Lower lobe of right lung (tissue), 2 donors: ENCODE measurements around the gene ATG16L1. TPM values are rescaled to one million over a fixed set of nuclear protein-coding genes. Genes with fewer than 3 reads are reported as not detected.

Experiments used
- ATAC-seq, 2 donors: fragments of 200-7000 bp; cut with Tn5 transposase; one replicate each; pipeline ENCODE4 v1.9.1; 2020 to 2022; ENCODE audit warnings: mild to moderate bottlenecking in 2 of 2, moderate library complexity in 2 of 2
- DNase-seq: peaks from one replicate; pipeline ENCODE4 v3.0.0-alpha.2; 2020
- H3K27ac ChIP-seq: fragments of 200-600 bp; one replicate; pipeline ENCODE4 v1.8.0; 2022
- H3K27me3 ChIP-seq: fragments of 200-600 bp; one replicate; pipeline ENCODE4 v1.8.0; 2022; ENCODE audit warnings: low read depth
- H3K36me3 ChIP-seq: fragments of 200-600 bp; one replicate; pipeline ENCODE4 v1.8.0; 2022; ENCODE audit warnings: mild to moderate bottlenecking
- H3K4me1 ChIP-seq: fragments of 200-600 bp; one replicate; pipeline ENCODE4 v1.8.0; 2022
- H3K4me3 ChIP-seq: fragments of 200-600 bp; one replicate; pipeline ENCODE4 v1.8.0; 2022; ENCODE audit warnings: mild to moderate bottlenecking
- H3K9me3 ChIP-seq: fragments of 200-600 bp; one replicate; pipeline ENCODE4 v1.8.0; 2022
- CTCF ChIP-seq: fragments of 200-600 bp; IDR thresholded peaks from one replicate; pipeline ENCODE4 v1.8.0; 2022; ENCODE audit warnings: antibody characterized with exemption, mild to moderate bottlenecking
- intact Hi-C: fragments of 100-400 bp; cut with DNase I; formaldehyde crosslinking; loops from one replicate; pipeline ENCODE4 v1.11.0; 2022
- long read RNA-seq: library from polyadenylated mRNA; unstranded; transcript quantifications from one replicate; pipeline ENCODE4 v2.0.0, GENCODE V29; 2021
- total RNA-seq: library from RNA; stranded (reverse); fragmentation: NEBNext Ultra II Directional; extraction: Animal tissue kit (Norgen Biotek cat#: 25700); gene quantifications from one replicate; pipeline ENCODE4 v1.2.1, GENCODE V29; 2021
- donor health status: DM: no; HTN: yes; CAD: no; lungs with severe emphysema.

The ATG16L1 gene
- 21.4 TPM for total RNA-seq
- long read RNA-seq, transcript ATG16L1-203 (18 exons, 3,405 nt): major isoform, 11 of 31 reads
- long read RNA-seq, partial matches to known transcripts: 1 of 31 reads
- long read RNA-seq, other reads (novel, unspliced or antisense): 13 of 31 reads

- TF ChIP-seq CTCF: peak; percentile 98
- H3K4me1 ChIP-seq: peaks cover 31% of the 10 kb centered on the region
- intact Hi-C loops: loop anchor here (10.0 kb wide), 1 partner anchor 397 kb away; no protein-coding TSS in a partner anchor
Measured at GRCh38 chr2:233251306-233252116, at the start of gene ATG16L1. ATG16L1 (plus strand) TSS chr2:233251673; CDS start chr2:233251828, 155 bp downstream.

GRCh38 chr2:233202531-233202944 lies 48.9 kb upstream of the ATG16L1 start:
- TF ChIP-seq CTCF: no peak
- no peaks in the 10 kb centered on the region for H3K4me1 ChIP-seq
- H3K9me3 ChIP-seq: no peaks in the 10 kb centered on the region
- no peak overlapping the region for H3K4me3 ChIP-seq
- peaks cover 51% of the 10 kb centered on the region for H3K36me3 ChIP-seq
- H3K27ac ChIP-seq: no peak overlapping the region
- intact Hi-C loops: no loop called here
- DNase-seq: no peak
- ATAC-seq: peak; percentile 16
- no peaks in the 10 kb centered on the region for H3K27me3 ChIP-seq

More at GRCh38 chr2:233251306-233252116, at the start of gene ATG16L1:
- Histone ChIP-seq H3K27me3 (no peaks in the 10 kb centered on the region), H3K9me3 (no peaks in the 10 kb centered on the region), H3K4me3 (peak within 1 kb of the TSS; percentile 87), H3K27ac (peak within 1 kb of the TSS; percentile 85), H3K36me3 (peaks cover 28% of the 10 kb centered on the region)
- ATAC-seq: peak; percentile 100
- DNase-seq: peak; percentile 98

- DNase-seq (no peak), ATAC-seq (no peak)
- Histone ChIP-seq H3K4me3 (no peak overlapping the region), H3K27me3 (no peaks in the 10 kb centered on the region), H3K27ac (no peak overlapping the region), H3K4me1 (no peaks in the 10 kb centered on the region), H3K9me3 (no peaks in the 10 kb centered on the region), H3K36me3 (peaks cover 46% of the 10 kb centered on the region)
- no peak for TF ChIP-seq CTCF
- intact Hi-C loops: no loop called here
Measured at GRCh38 chr2:233203060-233203459, 48.4 kb upstream of the ATG16L1 start.

GRCh38 chr2:233204286-233204936 lies 47.1 kb upstream of the ATG16L1 start:
- intact Hi-C loops: no loop called here
- Histone ChIP-seq H3K36me3 (peaks cover 36% of the 10 kb centered on the region), H3K9me3 (no peaks in the 10 kb centered on the region), H3K27ac (no peak overlapping the region), H3K4me3 (no peak overlapping the region), H3K27me3 (no peaks in the 10 kb centered on the region), H3K4me1 (no peaks in the 10 kb centered on the region)
- DNase-seq: no peak
- ATAC-seq: no peak
- TF ChIP-seq CTCF: no peak

- H3K4me3 ChIP-seq: no peak overlapping the region
- ATAC-seq: no peak
- DNase-seq: no peak
- intact Hi-C loops: no loop called here
- H3K9me3 ChIP-seq: no peaks in the 10 kb centered on the region
- H3K27me3 ChIP-seq: no peaks in the 10 kb centered on the region
- H3K4me1 ChIP-seq: peaks cover 15% of the 10 kb centered on the region
- peaks cover 24% of the 10 kb centered on the region for H3K36me3 ChIP-seq
- TF ChIP-seq CTCF: no peak
- H3K27ac ChIP-seq: no peak overlapping the region
Measured at GRCh38 chr2:233208382-233209116, 42.9 kb upstream of the ATG16L1 start.
